GM12878 (cell line): ENCODE measurements around the gene PROM1. TPM values are rescaled to one million over a fixed set of nuclear protein-coding genes. Genes with fewer than 3 reads are reported as not detected.

Experiments used
- ASH2L ChIP-seq: fragments of 300-600, 200-600 bp; sonication (generic); IDR thresholded peaks from 2 replicates; pipeline ENCODE4 v1.6.1; 2017; ENCODE audit warnings: low read depth, mild to moderate bottlenecking, borderline replicate concordance
- TCF7 ChIP-seq: IDR thresholded peaks from 2 replicates; pipeline ENCODE4 v1.6.1; 2014; ENCODE audit warnings: antibody characterized with exemption, borderline replicate concordance
- USF2 ChIP-seq: IDR thresholded peaks from 2 replicates; pipeline ENCODE4 v1.6.1; 2011; ENCODE audit warnings: low read depth, low read length, improper control_type of control experiment, borderline replicate concordance
- polyA plus RNA-seq, 11 experiments: library from polyadenylated mRNA; depleted of rRNA in 4 of 11; unstranded in 6 of 11; stranded (reverse) in 5 of 11; fragments of >200 nt; fragmentation: Nextera tagmentation in 4 of 11; fragmentation: Illumina TruSeq in 1 of 11; extraction: Ambion mirVana in 4 of 11; extraction: Trizol in 1 of 11; gene quantifications; 1 replicate in 1 of 11; 2 replicates in 10 of 11; pipeline versions ENCODE4 v1.2.1 to v1.2.3, GENCODE V29; 2011 to 2016; ENCODE audit warnings: inconsistent platforms in 2 of 11, missing spikeins in 2 of 11, low read depth in 1 of 11
- total RNA-seq, 4 experiments: library from RNA; depleted of rRNA in 3 of 4; stranded (reverse); fragments of >200 nt in 3 of 4; fragmentation: Illumina TruSeq in 1 of 4; extraction: Trizol in 1 of 4; gene quantifications; 2 replicates each; pipeline versions ENCODE4 v1.2.1 to v1.2.3, GENCODE V29; 2013 to 2021
- TF ChIP-seq, protein P1 (sequence below): fragments of 450-650 bp; IDR thresholded peaks from 2 replicates; pipeline ENCODE4 v1.6.1; 2018; ENCODE audit warnings: mild to moderate bottlenecking, low read depth, moderate library complexity; ENCODE audit not compliant: partially characterized antibody
- TF ChIP-seq, protein P2 (sequence below): fragments of 450-650 bp; IDR thresholded peaks from 2 replicates; pipeline ENCODE4 v1.6.1; 2017; ENCODE audit warnings: mild to moderate bottlenecking, moderate library complexity
- TF ChIP-seq, protein P3 (sequence below): fragments of 450-650 bp; IDR thresholded peaks from 2 replicates; pipeline ENCODE4 v1.6.1; 2017; ENCODE audit warnings: mild to moderate bottlenecking, low read depth, inconsistent platforms; ENCODE audit not compliant: poor library complexity, severe bottlenecking
- TF ChIP-seq, protein P4 (sequence below): fragments of 450-650 bp; conservative IDR thresholded peaks from 2 replicates; pipeline ENCODE4 v1.6.1; 2017; ENCODE audit warnings: mild to moderate bottlenecking, moderate library complexity

Gene PROM1
- total and polyA plus RNA-seq, 10 of the 15 experiments (the other 5 are each of a cell fraction or from before 2014, with no cell fraction given) = 0.08 to 0.31 (median 0.18) TPM; not detected in 7

- TF ChIP-seq, protein P1, sequence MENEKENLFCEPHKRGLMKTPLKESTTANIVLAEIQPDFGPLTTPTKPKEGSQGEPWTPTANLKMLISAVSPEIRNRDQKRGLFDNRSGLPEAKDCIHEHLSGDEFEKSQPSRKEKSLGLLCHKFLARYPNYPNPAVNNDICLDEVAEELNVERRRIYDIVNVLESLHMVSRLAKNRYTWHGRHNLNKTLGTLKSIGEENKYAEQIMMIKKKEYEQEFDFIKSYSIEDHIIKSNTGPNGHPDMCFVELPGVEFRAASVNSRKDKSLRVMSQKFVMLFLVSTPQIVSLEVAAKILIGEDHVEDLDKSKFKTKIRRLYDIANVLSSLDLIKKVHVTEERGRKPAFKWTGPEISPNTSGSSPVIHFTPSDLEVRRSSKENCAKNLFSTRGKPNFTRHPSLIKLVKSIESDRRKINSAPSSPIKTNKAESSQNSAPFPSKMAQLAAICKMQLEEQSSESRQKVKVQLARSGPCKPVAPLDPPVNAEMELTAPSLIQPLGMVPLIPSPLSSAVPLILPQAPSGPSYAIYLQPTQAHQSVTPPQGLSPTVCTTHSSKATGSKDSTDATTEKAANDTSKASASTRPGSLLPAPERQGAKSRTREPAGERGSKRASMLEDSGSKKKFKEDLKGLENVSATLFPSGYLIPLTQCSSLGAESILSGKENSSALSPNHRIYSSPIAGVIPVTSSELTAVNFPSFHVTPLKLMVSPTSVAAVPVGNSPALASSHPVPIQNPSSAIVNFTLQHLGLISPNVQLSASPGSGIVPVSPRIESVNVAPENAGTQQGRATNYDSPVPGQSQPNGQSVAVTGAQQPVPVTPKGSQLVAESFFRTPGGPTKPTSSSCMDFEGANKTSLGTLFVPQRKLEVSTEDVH = no peak
- TF ChIP-seq ASH2L (no peak), TCF7 (no peak), USF2 (no peak)
- TF ChIP-seq, protein P2, sequence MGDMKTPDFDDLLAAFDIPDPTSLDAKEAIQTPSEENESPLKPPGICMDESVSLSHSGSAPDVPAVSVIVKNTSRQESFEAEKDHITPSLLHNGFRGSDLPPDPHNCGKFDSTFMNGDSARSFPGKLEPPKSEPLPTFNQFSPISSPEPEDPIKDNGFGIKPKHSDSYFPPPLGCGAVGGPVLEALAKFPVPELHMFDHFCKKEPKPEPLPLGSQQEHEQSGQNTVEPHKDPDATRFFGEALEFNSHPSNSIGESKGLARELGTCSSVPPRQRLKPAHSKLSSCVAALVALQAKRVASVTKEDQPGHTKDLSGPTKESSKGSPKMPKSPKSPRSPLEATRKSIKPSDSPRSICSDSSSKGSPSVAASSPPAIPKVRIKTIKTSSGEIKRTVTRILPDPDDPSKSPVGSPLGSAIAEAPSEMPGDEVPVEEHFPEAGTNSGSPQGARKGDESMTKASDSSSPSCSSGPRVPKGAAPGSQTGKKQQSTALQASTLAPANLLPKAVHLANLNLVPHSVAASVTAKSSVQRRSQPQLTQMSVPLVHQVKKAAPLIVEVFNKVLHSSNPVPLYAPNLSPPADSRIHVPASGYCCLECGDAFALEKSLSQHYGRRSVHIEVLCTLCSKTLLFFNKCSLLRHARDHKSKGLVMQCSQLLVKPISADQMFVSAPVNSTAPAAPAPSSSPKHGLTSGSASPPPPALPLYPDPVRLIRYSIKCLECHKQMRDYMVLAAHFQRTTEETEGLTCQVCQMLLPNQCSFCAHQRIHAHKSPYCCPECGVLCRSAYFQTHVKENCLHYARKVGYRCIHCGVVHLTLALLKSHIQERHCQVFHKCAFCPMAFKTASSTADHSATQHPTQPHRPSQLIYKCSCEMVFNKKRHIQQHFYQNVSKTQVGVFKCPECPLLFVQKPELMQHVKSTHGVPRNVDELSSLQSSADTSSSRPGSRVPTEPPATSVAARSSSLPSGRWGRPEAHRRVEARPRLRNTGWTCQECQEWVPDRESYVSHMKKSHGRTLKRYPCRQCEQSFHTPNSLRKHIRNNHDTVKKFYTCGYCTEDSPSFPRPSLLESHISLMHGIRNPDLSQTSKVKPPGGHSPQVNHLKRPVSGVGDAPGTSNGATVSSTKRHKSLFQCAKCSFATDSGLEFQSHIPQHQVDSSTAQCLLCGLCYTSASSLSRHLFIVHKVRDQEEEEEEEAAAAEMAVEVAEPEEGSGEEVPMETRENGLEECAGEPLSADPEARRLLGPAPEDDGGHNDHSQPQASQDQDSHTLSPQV = no peak
- TF ChIP-seq, protein P3, sequence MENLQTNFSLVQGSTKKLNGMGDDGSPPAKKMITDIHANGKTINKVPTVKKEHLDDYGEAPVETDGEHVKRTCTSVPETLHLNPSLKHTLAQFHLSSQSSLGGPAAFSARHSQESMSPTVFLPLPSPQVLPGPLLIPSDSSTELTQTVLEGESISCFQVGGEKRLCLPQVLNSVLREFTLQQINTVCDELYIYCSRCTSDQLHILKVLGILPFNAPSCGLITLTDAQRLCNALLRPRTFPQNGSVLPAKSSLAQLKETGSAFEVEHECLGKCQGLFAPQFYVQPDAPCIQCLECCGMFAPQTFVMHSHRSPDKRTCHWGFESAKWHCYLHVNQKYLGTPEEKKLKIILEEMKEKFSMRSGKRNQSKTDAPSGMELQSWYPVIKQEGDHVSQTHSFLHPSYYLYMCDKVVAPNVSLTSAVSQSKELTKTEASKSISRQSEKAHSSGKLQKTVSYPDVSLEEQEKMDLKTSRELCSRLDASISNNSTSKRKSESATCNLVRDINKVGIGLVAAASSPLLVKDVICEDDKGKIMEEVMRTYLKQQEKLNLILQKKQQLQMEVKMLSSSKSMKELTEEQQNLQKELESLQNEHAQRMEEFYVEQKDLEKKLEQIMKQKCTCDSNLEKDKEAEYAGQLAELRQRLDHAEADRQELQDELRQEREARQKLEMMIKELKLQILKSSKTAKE = no peak
- TF ChIP-seq, protein P4, sequence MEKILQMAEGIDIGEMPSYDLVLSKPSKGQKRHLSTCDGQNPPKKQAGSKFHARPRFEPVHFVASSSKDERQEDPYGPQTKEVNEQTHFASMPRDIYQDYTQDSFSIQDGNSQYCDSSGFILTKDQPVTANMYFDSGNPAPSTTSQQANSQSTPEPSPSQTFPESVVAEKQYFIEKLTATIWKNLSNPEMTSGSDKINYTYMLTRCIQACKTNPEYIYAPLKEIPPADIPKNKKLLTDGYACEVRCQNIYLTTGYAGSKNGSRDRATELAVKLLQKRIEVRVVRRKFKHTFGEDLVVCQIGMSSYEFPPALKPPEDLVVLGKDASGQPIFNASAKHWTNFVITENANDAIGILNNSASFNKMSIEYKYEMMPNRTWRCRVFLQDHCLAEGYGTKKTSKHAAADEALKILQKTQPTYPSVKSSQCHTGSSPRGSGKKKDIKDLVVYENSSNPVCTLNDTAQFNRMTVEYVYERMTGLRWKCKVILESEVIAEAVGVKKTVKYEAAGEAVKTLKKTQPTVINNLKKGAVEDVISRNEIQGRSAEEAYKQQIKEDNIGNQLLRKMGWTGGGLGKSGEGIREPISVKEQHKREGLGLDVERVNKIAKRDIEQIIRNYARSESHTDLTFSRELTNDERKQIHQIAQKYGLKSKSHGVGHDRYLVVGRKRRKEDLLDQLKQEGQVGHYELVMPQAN = no peak
These were observed 27.9 kb downstream of the PROM1 start (continued) for GRCh38 chr4:16055873-16056272.
